ENCODE measurements around the gene CDH24.

The CDH24 gene, protein sequence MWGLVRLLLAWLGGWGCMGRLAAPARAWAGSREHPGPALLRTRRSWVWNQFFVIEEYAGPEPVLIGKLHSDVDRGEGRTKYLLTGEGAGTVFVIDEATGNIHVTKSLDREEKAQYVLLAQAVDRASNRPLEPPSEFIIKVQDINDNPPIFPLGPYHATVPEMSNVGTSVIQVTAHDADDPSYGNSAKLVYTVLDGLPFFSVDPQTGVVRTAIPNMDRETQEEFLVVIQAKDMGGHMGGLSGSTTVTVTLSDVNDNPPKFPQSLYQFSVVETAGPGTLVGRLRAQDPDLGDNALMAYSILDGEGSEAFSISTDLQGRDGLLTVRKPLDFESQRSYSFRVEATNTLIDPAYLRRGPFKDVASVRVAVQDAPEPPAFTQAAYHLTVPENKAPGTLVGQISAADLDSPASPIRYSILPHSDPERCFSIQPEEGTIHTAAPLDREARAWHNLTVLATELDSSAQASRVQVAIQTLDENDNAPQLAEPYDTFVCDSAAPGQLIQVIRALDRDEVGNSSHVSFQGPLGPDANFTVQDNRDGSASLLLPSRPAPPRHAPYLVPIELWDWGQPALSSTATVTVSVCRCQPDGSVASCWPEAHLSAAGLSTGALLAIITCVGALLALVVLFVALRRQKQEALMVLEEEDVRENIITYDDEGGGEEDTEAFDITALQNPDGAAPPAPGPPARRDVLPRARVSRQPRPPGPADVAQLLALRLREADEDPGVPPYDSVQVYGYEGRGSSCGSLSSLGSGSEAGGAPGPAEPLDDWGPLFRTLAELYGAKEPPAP

DNA sequence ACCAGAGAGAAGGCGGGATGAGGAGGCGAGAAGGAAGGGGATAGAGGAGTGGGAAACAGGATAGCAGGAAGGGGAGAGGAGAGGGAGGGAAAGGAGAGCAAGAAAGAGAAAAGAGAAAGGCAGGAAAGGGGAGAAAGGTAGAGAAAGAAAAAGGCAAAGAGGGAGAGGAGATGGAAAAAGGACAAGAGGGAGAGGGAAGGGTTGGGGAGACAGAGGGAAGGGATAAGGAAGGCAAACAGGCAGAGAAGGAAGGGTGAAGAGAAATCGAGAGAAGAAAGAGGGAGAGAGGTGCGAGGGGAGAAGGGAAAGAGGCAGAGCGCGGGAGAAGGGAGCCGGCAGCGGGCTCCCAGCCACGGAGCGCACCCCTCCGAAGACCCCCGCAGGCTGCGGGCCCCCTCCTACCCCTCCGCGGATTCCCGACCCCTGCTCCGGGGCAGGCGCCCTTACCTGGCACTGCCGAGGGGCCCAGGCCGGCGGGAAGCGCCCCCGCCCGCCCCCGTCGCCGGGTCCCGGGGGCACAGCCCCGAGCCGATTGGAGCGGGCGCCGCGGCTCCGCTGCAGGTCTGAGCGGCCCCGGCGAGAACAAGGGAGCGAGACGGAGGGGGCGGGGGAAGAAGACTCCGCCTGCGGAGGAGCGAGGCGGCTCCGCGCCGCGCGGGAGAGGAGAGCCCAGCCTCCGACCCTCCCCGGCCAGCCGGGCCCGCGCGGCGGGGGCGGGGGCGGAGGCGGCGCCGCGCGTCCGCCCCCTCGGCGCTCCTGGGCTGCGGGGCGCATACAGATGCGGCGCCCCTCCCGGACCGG, at the start of gene CDH24:
Gene CDH24, minus strand, starts transcription at position 565 of the 801 bp plus-strand sequence. CDS start 1,787 bp downstream, outside the sequence.
- peak; percentile 75 for DNase-seq (ENCODE audit: low read depth)
- peak within 1 kb of the TSS; percentile 60 for H3K4me3 ChIP-seq (ENCODE audit: low read length)
- TF ChIP-seq, protein P1, sequence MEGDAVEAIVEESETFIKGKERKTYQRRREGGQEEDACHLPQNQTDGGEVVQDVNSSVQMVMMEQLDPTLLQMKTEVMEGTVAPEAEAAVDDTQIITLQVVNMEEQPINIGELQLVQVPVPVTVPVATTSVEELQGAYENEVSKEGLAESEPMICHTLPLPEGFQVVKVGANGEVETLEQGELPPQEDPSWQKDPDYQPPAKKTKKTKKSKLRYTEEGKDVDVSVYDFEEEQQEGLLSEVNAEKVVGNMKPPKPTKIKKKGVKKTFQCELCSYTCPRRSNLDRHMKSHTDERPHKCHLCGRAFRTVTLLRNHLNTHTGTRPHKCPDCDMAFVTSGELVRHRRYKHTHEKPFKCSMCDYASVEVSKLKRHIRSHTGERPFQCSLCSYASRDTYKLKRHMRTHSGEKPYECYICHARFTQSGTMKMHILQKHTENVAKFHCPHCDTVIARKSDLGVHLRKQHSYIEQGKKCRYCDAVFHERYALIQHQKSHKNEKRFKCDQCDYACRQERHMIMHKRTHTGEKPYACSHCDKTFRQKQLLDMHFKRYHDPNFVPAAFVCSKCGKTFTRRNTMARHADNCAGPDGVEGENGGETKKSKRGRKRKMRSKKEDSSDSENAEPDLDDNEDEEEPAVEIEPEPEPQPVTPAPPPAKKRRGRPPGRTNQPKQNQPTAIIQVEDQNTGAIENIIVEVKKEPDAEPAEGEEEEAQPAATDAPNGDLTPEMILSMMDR (IDR thresholded peaks at IDR 0.05; ENCODE audit: insufficient read depth, low read depth, low read length, missing control alignments), result no peak

DNA sequence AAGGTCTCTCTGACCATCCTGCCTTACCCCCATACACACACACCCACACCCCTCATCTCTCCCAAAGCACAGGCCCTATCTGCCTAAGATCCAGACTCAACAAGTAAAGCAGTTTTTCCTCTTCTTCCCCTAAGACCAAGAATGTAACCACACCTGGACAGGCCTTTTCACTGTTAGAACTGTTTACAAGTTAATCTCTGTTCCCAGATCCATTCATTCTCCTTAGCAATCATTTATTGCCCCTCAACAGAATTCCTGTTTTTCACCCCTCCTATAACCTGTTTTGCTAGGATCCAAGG, 49.4 kb upstream of the CDH24 start:
- TF ChIP-seq, protein P1 (IDR thresholded peaks at IDR 0.05; ENCODE audit: insufficient read depth, low read depth, low read length, missing control alignments), result no peak
- no peak for DNase-seq (ENCODE audit: low read depth)
- no peak overlapping the region for H3K4me3 ChIP-seq (ENCODE audit: low read length)

DNA sequence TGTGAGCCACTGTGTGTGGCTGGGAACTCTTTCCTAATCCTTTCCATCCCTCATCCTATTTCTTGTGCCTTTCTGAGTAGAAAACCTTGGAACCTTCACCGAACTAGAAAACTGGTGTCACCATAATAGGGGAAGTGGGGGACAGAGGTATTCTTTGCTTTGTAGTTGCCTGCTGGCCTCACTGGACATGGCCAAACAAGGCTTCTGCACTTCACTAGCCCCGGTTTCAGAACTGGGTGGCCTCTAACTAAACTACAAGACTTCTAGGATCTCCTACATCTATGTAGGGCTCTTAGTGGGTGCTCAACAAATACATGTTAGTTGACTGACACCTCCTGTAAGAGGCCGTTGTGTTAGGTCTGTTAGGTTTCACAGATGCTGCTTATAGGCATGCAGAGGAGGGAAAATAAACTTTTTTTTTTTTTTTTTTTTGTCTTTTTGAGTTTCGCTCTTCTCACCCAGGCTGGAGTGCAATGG, 48.1 kb upstream of the CDH24 start:
- TF ChIP-seq, protein P1 (IDR thresholded peaks at IDR 0.05; ENCODE audit: insufficient read depth, low read depth, low read length, missing control alignments), result no peak
- DNase-seq (ENCODE audit: low read depth), result no peak
- no peak overlapping the region for H3K4me3 ChIP-seq (ENCODE audit: low read length)

DNA sequence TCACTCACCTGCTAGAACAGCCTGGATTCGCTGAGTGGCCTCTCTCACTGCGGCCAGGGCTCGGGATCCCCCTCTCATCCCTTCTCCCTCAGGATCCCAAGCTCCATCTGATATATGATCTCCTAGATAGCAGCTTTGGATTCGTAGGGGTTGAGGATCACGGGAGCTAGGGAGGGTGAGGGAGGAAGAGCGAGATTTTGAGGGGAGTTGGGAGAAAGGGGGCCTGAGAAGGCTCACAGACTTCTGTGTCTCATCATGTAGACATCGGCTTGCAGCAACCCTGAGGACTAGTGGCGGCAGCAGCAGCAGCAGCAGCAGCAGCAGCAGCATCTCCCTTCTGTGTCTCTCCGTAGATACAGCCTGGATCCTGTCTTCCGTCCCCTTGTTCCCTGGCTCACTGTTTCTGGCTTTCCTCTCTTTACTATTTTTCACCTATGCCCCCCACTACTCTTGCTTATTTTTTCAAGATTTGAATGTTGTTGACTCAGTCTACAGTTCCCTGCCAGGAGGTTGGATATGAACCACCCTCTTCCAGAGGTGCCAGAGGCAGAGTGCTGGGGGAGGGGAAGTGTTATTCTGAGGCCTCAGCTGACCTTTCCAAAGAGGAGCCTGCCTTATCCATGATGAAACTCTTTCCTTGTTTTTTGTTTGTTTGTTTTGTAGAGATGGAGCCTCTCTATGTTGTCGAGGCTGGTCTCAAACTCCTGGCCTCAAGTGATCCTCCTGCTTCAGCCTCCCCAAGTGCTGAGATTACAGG, 47.4 kb upstream of the CDH24 start, which contains the start of gene CIROP:
Gene CIROP, minus strand, starts transcription at position 399 of the 757 bp plus-strand sequence. Its CDS starts 69 bp downstream, at position 330.
- TF ChIP-seq, protein P1 (IDR thresholded peaks at IDR 0.05; ENCODE audit: insufficient read depth, low read depth, low read length, missing control alignments), result no peak
- H3K4me3 ChIP-seq (ENCODE audit: low read length), result no peak within 1 kb of the TSS
- no peak for DNase-seq (ENCODE audit: low read depth)

DNA sequence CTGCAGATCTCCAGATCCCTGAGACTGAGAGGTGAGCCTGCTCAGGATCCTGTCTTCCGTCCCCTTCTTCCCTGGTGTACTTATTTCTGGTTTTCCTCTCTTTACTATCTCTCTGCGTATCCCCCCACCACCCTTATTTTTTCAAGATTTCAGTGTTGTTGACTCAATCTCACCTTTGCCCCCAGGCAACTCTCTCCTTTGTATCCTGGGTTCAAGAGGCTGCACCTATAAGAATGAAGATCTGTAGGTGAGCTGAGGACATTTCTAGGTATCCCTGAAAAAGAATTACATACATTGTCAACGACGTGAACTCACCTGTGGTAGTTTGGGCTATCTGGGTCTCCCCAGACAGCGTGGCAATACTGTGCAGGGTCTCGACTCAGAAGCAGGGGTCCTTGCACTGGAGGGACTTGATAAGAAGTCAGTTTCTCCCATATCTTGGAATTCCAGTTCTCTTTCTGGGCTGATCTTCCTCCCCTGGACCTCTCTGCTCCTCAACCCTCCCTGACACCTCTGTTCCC, 46.8 kb upstream of the CDH24 start:
- H3K4me3 ChIP-seq (ENCODE audit: low read length), result no peak overlapping the region
- TF ChIP-seq, protein P1 (IDR thresholded peaks at IDR 0.05; ENCODE audit: insufficient read depth, low read depth, low read length, missing control alignments), result no peak
- no peak for DNase-seq (ENCODE audit: low read depth)

DNA sequence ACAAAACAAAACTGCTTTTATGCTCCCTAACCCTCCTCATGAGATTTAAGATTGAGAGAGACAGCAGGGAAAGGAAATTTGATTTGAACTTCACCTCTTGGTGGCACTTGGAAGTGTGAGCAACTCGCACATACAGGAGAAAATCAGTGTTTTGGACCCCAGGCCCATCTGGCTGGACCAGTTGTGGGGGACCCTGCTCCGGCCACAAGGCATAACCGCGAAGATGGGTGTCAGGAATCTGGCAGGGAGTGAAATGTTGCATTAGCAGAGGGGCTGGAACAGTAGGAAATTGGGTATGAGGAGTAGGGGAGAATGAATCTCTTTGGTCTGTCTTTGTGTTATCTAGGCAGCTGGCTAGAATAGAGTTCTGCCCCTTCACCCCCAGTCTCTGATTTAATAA, 46.3 kb upstream of the CDH24 start:
- TF ChIP-seq, protein P1 (IDR thresholded peaks at IDR 0.05; ENCODE audit: insufficient read depth, low read depth, low read length, missing control alignments), result no peak
- DNase-seq (ENCODE audit: low read depth), result no peak
- no peak overlapping the region for H3K4me3 ChIP-seq (ENCODE audit: low read length)
